Activated T-helper 1 cell treated with Interleukin-2 at 50 U/mL for 16 hours (primary cell): ENCODE data around the gene COQ9.

ENCODE experiments used
- DNase-seq: peaks from one replicate; pipeline ENCODE4 v3.0.0-alpha.2; 2020; ENCODE audit warnings: low read depth

COQ9 gene

DNA sequence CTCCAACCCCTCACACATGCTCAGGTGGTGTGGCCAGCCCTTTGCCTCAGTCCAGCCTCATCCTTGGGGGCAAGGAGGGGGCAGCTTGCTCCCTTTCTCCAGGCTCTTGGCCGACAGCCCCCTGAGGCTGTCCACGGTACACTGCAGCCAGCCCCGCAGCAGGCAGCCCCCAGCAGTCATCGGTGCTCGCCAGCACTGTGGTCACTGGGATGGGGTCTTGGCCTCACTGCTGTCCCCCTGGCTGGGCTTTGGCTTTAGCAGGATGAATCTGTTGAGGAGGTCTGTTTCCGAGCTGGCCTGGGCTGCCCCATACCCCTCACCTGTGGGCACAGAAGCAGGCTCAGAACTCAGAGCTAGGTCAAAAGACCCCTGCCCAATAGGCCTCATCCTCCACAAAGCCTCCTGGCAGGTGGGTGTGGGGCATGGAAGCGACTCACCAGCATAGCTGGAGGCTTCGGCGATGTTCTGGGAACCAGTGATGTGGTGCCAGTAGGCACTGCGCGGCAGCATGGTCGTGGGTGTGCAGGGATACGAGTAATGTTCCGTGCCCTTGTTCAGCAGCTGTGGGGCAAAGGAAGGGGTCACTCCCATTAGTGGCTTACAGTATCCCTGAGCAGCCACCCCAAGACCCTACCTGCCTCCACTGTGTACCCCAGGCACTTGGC lies 26.0 kb downstream of the COQ9 start:
- no peak for DNase-seq

DNA sequence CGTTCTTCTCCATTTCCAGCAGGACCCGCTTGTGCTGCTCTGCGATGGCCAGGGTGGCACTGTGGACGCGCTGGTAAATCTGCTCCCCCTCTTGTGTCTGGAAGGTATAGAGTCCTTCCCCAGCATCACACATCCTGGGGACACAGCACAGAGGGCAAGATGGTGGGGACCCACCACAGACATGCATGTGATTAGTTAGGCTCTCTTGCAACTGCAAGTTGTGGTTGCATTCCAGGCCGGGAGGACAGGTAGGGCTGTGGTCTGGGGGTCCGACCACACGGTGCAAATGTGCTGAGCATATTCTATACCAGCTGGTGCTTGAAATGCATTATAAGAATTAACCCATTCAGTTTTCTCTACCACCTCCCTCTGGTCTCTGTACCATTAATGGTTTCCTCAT lies 26.6 kb downstream of the COQ9 start:
- DNase-seq = no peak

GRCh38 chr16:57474671-57475661 lies 27.7 kb downstream of the COQ9 start:
- DNase-seq = no peak

GRCh38 chr16:57475711-57476339 lies 28.5 kb downstream of the COQ9 start:
- peak; percentile 67 for DNase-seq

DNA sequence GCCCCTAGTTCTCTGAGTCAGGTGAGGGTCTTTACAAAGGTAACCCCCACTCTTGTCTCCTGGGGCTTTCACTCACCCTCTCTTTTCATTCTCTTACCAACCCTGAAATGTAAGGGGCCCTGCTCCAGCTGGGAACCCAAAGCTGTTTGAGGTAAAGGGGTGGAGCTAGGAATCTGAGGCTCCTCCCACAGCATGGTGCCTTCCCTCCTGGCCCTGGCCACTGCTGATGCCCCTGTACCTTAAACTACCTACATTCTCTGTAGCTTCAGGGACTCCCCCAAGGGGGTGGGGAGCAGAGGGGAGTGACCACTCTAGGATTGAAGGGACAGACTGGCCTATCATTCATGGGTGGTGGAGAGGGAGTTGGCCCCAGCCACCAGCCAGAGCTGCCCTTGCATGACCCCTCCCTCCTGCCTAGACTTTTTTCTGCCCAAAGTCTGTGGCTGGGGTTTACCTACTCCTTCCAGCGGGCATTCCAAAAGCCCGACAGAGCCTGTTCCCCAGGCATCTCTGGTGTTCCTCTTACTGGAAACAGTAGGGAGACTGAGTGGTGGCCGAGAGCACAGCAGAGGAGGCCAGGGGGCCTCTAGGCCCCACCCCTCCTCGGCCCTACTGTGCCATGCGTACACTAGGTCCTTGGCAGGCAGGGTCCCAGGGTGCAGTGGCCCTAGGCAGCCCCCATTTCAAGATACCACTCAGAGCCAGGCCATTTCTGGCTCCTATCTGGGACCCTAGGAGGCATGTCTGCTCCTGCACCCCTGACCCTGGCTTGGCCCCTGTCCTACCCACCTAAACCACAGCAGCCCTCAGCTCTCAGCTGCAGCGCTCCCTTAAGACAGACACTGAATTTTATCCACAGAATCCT lies 29.5 kb downstream of the COQ9 start:
- no peak for DNase-seq

DNA sequence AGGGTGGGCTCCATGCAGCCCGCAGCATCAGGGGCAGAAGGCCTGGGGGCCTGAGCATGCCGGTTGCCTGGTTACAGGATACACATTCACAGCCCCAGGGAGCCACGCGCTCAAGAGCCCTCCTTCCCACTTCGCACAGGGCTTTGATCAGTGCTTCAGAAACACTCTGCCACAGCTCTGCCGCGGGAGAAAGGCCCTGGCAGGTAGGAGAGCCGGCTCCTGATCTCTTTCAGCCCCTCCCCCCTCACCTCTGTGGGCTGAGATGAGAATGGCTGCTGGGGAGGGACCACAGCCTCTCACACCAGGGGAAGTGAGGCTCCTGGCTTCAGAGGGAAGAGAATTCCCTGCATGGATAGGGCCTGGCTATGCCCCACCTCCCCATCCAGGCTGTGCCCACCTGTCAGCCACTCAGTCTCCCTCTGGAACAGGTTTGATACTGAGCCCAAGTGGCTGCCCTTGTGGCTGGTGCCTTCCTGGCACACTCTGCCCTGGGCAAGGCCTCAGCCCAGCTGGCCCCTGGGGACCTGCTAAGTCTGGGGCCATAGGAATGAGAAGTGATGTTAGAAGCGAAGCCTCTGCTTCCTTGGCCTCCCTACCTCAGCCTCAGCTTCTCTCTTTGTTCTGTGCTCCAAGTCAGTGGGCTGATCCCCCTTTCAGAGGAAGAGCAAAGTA lies 30.4 kb downstream of the COQ9 start:
- no peak for DNase-seq

DNA sequence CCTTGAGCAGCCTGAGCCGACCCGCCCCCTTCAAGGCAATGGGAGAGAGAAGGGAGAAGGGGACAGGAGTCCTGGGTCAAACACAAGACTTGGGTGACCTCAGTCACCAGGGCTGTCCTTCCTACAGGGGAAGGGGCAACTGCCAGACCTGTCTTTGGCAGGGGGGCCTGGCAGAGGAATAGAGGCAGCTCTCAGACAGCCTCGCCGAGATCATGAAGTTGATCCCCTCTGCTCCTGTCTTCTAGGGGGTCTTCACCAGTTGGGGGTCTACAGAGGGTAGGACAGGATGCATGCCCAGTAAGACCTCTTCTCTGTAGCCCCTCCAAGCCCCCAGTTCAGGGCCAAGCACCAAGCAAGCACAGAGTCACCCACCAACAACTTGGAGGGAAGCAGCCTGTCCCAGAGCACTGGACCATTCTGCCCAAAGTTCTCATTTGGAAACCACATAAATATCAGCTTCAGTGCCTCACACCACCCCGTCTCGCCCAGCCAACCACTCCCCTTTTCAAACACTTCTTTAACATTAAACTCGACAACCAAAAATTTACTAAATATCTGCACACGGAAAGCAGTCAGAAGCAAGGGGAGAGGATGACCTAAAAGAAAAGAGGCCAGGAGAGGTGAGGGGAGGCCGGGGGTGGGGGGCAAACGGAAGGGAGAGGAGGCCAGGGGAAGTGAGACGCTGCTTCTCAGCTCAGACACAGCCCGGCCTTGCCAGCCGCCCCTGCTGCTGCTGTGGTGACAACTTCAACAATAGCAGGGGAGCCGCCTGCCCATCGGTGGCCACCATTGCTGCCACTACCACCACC lies 31.3 kb downstream of the COQ9 start:
- no peak for DNase-seq

GRCh38 chr16:57479205-57479975 lies 32.1 kb downstream of the COQ9 start:
- no peak for DNase-seq

GRCh38 chr16:57479976-57480753 lies 32.9 kb downstream of the COQ9 start:
- DNase-seq = no peak

DNA sequence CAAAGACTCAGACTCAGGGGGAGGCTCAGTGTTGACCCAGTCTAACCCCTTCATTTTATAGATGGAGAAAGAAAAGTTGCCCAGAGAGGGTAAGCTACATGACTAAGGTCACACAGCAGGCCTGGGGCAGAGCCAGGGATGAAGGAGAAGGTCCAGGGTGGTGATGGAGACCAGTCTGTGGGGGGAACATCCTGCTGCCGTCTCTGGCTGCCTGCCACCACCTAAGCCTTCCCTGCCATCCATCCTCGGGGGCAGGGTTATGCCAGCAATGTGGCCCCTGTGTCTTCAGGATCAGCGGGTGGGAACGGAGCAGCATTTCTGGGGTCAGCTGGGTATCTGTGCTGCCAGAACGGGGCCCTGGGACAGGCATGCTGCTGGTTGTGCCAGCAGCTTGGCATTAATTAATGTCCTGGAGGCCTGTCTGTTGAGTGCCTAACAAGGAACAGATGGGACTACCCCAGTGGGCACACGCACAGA lies 33.5 kb downstream of the COQ9 start:
- no peak for DNase-seq

- no peak for DNase-seq
Observed at GRCh38 chr16:57481421-57481820, 34.1 kb downstream of the COQ9 start.

GRCh38 chr16:57482845-57483545 lies 35.7 kb downstream of the COQ9 start:
- DNase-seq = no peak

GRCh38 chr16:57483725-57484514 lies 36.6 kb downstream of the COQ9 start:
- no peak for DNase-seq

DNA sequence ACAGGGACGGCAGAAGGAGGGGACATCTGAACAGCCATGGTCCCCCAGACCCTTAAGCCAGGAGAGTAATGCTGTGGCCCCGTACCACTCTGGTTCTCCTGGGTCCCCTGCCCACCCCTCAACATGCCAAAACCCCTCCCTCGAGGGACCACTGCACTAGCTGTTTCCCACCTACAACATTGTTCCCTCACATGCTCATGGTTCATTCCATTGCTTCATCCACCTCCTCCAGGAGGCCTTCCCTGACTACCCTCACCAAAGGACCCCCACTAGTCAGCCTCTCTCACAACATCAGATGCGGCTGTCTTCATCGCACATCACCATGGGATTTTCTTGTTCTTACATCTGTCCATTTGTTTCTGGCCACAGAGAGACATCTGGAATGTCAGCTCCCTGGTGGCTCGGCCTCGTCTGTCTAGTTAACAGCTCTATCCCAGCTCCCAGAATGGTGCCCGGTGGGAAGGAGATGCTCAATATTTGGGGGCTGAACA lies 37.3 kb downstream of the COQ9 start:
- DNase-seq = no peak

DNA sequence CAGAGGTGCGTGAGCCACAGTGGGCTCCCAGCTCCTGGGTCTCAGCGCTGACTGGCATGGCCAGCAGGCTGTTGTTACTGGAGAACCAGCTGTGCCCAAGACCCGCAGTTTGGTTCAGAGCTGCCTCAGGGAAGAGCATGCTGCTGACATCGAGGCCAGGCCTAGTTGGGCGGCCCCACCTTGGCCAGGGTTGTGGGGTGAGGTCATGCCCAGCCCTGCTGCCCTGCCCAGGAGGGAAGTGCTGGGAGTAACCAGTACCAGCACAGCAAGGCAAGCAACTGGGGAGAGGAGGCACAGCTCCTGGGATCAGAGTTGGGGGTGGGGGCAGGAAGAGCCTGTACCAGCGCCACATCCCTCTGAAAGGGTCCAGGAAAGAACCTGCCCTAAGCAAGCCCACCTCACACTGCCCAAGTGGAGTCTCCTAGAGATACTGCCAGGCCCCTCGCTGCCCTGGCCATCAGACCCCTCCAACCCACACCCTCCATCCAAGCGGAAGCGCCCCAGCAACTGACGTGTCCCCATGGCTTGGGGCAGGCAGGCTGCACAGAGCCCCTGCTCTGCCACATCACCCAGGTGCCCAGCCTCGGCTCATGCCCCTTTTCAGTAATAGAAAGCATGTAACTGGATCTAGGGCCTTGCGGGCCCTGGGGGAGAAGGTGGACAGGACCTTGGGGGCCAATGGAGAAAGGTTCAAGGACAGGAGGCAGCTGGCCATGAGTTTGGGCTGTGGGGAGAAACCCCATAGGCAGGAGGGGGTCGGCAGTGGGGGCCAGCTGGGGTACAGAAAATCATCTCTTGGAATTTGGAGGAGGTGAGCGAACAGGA lies 38.0 kb downstream of the COQ9 start:
- no peak for DNase-seq
